Subcutaneous adipose tissue (tissue), 4 donors: ENCODE results near the gene SVBP. TPM values are rescaled to one million over a fixed set of nuclear protein-coding genes. Genes with fewer than 3 reads are reported as not detected.

Experiments
- total RNA-seq, 4 donors: library from RNA; depleted of rRNA; stranded (reverse); fragments of >200 nt; gene quantifications; one replicate each; pipeline ENCODE4 v1.1.0, GENCODE V29; 2016
- TF ChIP-seq, protein P1 (sequence below): fragments of 450-650 bp; IDR thresholded peaks from one replicate; pipeline ENCODE4 v1.5.1; 2016; ENCODE audit warnings: low read depth, mild to moderate bottlenecking, control low read depth, antibody characterized with exemption, moderate library complexity

The SVBP gene
- total RNA-seq, 4 donors from 2014 or later, result 28.6 to 73.4 (median 36.2) TPM

DNA sequence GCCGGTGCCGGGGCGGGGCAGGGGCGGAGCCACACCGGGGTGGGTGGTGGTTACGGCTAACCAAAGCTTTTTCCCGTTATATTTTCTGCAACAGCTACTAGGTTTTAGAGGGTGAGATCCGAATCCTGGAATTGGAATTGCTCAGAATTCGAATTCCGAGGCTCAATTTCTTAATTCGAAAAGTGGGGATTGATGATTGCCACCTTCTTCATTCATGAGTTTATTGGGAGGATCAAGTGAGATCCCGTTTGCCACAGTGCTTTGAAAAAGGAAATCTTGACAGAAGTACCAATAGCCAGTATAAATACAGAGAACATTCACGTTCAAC, 207 bp upstream of the SVBP start:
- TF ChIP-seq, protein P1, sequence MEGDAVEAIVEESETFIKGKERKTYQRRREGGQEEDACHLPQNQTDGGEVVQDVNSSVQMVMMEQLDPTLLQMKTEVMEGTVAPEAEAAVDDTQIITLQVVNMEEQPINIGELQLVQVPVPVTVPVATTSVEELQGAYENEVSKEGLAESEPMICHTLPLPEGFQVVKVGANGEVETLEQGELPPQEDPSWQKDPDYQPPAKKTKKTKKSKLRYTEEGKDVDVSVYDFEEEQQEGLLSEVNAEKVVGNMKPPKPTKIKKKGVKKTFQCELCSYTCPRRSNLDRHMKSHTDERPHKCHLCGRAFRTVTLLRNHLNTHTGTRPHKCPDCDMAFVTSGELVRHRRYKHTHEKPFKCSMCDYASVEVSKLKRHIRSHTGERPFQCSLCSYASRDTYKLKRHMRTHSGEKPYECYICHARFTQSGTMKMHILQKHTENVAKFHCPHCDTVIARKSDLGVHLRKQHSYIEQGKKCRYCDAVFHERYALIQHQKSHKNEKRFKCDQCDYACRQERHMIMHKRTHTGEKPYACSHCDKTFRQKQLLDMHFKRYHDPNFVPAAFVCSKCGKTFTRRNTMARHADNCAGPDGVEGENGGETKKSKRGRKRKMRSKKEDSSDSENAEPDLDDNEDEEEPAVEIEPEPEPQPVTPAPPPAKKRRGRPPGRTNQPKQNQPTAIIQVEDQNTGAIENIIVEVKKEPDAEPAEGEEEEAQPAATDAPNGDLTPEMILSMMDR, result no peak

DNA sequence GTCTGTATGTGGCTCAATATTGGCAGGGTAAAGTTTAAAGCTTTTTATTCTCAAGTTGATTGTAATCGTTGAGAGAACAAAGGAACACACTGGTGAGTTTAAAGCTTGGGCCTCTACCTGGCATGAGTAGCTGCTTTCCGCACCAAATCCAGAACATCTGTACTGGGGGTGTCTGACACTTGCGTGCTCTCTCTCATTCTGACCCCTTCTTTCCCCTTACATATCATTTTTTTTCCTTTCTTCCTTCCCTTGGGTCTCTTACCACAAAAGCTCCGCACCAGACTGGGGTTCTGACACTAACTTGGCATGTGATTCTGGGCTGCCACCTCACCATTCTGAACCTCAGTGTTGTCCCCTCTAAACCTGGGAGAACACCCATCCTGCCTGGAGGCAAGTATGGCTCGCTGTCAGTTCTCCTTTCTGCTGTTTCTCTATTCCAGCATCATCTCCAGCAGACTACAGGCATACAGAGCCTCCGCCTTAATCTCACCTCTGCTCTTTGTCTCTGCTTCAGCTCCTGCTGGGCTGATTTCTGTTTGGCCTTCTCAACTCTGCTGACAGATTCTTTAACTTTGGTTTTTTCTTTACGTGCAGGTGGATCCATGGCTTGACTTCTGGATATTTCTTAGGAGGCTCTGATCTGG, 1.1 kb downstream of the SVBP start:
- TF ChIP-seq, protein P1, result no peak

DNA sequence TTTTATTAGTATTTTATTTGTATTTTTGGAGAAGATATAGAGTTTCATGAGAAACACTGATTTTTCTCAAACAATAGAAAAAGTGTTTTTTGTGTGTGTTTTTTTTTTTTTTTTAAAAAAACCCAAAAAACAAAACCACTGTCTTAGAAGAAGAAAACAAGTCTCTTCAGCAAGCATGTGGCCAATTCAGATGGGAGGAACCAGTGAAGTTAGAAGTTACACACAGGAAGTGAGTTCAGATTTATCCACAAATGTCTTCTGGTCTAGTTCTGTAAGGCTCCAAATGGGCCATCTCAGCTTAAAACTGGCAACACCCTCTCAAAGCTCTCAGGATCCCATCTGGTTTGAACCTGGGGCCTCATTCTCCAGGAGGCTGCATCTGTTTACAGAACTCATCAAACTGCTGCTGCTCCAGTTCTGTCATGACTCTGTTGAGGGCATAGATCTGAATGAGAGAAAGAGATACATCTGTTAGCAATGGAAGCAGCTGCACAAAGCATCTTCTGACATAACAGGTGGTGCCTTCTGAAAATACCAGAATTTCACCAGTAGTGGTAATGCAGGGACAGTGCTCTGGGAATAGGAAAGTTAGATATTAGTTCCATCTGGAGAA, 10.0 kb downstream of the SVBP start:
- TF ChIP-seq, protein P1, result no peak

- TF ChIP-seq, protein P1, result no peak
These were observed 10.6 kb downstream of the SVBP start for GRCh38 chr1:42806593-42806992.

DNA sequence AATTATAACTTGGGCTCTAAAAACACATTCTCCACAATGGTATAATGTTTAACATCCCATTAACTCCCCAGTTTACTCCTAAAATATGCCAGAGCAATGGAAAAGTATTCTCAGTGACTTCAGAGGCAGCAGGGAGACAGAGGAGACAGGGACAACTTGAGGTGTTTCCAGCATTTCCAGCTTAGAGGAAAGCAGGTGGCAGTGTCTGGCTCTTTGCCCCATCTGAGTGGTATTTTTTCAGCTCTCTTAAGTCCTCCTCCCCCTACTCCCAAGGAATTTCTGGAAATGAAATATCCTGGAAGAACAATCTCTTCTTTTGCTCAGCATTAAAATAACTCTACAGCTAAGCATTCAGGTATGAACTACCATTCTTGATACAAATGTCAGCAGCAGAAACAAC, 11.0 kb downstream of the SVBP start:
- TF ChIP-seq, protein P1, result no peak

DNA sequence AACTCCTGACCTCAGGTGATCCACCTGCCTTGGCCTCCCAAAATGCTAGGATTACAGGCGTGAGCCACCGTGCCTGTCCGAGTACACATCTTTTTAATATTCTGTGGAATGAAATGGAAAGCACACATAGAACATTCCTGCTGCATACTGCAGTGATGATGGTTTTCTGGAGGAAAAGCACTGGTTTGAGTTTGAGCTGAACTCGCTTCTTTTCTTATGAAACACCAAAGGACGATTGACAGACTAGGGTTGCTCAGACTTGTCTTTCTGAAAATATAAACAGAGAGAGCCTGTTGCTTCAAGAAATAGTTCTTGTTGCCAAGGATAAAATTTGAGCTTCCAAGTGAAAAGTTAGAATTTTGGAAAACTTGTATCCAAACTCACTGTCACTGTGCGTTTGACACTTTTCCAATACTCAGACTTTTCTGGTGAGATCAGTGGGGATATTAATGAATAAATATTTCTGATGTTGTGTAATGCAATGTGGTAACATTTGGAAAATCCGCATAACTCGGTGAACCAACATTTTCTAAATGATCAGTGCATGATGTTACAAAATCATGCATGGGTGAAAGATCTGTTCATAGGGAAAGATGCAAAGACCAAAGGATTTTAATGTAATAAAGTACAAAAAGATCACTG, 15.2 kb downstream of the SVBP start:
- TF ChIP-seq, protein P1, result no peak

DNA sequence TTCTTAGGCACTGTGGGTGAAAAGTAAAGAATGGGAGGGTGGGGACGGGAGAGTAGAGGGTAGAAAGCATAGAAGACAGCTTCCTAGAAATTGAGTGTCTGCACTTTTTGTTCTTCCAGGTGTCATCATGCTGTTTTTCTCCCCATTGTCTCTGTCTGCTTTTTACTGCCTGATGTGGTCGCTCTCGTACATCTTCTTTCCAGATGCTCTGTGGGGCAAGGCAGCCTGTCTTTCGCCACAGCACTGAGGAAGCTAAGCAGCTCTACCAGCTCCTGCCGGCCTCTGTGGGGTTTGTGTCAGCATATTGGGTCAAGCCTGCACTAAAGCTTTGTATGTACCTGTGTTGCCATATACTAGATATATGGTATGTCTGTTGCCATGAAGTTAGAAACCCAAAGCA, 19.2 kb downstream of the SVBP start:
- TF ChIP-seq, protein P1, result no peak
